Stimulated activated CD8-positive, alpha-beta memory T cell treated with anti-CD3 and anti-CD28 coated beads, Interleukin-7, amount 100 ng/mL, for 48 hours (primary cell): ENCODE data around the gene GRIP2.

Experiments
- DNase-seq, 2 donors: peaks; one replicate each; pipeline ENCODE4 v3.0.0-alpha.2; 2020; ENCODE audit warnings: low read depth in 1 of 2; ENCODE audit errors: extremely low read depth in 1 of 2

GRIP2 gene

DNA sequence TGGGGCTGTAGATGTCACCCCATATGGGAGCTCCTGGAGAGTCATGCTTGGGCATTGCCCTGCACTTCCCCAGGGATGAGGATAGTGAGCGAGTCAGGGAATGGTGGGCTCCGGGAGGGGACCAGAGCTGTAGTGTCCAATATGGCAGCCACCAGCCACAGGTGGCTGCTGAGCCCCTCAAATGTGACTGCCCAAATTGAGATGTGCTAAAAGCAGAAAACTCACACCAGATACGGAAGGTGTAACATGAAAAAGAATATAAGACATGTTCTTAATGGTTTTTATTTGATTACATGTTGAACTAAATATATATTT is 31.7 kb downstream of the GRIP2 start:
- no peak for DNase-seq

DNA sequence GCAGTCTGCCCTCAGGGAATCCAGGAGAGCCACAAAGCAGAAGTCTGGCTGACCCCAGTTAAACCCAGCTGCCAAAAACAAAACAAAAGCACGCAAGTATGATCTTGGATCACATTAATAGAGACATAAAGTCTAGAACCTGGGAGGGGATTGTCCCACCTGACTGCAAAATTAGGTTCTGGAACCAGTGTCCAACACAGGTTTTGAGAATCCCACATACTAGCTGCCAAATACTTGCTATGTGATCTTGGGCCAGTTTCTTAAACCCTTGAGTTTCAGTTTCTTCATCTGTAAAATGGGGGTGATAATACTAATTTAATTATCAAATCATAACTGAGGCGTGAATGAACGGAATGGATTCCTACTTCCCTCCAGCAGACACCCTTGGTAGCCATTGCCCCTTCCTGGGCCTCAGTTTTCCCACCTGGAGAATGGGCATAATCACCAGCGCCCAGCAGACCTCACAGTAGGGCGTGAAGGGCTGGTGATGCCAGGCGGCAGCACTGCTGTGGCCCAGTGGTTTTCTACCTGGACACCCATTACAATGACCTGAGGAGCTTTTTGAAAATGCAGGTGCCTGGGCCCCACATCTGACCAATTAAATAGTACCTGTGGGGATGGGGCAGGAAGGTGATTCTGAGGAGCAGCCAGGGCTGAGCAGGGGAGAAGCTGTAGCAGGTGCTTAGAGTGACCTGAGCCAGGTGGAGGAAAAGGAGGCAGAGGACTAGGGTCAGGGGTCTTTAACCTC is 32.2 kb downstream of the GRIP2 start:
- DNase-seq, result no peak

DNA sequence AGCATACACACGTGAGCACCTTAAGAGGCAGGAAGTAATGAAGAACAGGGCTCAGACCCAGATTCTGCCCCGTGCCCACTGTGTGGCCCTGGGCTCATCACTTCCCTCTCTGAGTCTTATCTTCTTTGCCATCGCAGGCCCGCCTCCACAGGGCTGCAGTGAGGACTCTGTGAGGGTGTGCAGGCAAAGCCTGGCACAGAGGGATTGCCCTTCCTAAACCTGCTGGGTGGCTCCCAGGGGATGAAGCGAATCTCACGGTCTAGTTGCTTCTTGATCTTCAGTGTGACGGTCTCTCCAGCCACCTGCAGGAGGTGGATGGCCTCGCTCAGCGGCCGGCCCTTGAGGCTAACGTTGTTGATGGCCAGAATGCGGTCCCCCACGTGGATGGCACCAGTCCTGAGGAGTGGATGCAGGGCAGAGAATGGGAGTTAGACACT is 32.8 kb downstream of the GRIP2 start:
- DNase-seq, result no peak

DNA sequence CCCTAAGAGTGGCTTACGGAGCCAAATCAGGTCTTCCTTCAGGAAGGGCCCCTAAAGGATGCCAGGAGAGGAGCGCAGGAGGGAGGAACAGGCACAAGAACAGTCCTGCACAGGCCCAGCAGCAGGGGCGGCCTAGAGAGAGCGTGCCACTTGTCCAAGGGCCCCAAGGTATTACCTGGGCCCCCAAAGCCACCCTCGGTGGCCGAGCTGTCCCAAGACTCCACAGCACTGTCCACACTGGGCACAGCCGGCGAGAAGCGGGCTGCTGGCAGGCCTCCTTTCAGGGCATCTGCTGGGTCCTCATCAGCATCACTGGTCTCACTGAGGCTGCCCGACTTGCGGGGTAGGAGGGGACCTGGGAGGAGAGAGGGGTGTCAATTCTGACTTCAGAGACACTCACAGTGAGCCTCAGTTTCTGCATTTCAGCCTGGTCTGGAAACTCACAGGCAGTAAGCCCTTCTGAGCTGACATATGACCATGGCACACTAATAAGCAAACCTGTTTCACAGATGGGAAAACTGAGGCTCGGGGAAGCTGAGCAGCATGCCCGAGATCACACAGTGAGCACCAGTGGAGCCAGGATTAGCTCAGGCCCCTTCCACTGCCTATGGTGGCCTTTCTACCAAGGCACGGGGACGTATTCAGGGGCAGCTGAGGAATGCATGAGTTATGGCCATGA is 33.4 kb downstream of the GRIP2 start:
- no peak for DNase-seq

GRCh38 chr3:14505803-14506500 is 34.2 kb downstream of the GRIP2 start:
- DNase-seq, result no peak

DNA sequence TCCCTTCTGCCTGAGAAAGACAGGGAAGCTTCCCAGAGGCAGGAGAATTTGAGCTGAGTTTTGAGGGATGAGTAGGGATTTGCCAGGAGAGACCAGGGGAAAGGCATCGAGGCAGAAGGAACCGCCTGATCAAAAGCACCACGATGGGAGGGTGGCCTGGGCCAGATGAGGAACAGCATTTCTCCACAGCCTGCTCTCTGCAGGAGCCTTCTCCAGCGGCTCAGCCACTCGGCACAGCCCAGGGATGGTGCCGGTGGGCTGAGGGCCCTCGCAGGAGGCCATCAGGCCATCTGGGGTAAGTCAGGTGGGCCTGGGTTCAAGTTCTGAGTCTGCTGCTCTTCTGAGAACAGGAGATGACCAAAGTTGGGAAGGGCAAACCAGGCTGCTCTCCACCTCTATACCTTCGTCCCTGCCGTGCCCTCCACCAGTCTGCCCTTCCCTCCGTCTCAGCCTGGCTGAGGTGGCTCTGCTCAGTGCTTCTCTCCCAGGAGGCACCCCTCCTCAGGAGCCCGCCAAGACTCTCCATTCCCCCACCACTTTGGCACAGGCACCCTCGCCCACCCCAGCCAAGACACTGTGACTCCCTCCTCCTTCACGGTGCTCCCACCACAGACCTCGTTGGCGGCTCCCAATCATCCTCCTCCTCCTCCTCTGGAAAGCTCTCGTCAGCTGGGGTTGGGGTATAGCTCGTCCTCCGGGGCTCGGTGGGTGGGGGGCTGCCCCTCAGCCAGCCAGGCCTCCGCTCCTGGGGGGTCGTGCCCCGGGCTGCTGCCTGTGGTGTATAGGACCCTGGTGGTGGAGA is 34.9 kb downstream of the GRIP2 start:
- DNase-seq, result no peak

GRCh38 chr3:14503706-14504065 is 36.5 kb downstream of the GRIP2 start:
- DNase-seq, result no peak

- no peak for DNase-seq
Observed at GRCh38 chr3:14503033-14503705, 37.0 kb downstream of the GRIP2 start.

DNA sequence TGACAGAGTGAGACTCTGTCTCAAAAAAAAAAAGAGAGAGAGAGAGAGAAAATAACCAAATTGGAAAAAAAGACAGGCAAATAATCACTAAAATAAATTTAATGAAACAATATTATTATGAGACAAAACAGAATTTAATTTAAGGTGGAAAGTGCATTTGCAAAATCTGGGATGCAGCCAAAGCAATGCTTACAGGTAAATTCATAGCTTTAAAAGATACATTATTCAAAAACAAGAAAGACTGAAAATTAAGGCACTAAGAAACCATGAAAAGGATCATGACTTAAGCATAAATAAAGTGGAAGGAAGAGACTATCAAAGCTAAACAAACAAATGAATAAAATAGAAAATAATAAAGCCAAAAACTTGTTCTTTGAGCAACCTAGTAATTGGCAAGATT is 37.7 kb downstream of the GRIP2 start:
- DNase-seq, result no peak

DNA sequence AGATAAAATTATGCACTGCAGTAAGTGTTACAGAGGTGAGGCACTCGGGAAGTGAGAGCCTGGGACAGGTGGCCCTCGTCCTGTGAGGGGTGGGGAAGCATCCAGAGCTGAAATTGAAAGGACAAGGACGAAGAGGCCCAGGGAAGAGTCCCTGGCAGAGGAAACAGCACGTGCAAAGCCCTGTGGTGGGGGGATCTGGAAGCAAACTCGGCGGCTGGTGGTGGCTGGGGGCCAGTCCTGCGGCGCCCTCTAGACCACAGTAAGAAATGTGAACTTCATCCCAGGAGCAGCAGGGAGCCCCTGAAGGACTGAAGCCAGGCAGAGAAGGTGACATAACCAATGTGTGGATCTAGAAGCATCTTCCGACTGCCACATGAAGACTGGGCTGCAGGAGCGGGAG is 42.8 kb downstream of the GRIP2 start:
- DNase-seq, result no peak

- no peak for DNase-seq
Observed at GRCh38 chr3:14496351-14496750, 43.8 kb downstream of the GRIP2 start.

DNA sequence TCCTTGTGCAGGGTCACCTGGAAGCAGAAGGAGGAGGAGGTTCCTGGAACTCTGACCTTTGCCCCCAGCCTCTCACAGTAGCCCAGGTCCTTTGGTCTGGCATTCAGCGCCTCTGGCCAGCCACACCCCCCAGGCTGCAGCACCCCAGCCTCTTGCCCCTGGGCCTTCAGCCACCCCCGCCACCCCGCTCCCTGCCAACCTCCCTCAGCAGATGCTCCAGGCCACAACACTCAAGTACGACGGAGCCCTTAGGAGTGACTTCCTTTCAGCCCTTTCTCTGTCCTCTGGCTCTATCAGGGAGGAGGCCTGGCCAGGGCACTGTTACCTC is 45.2 kb downstream of the GRIP2 start:
- DNase-seq, result no peak

GRCh38 chr3:14494279-14494972 is 45.7 kb downstream of the GRIP2 start:
- DNase-seq, result no peak

- DNase-seq, result no peak
Observed at GRCh38 chr3:14492948-14493881, 46.9 kb downstream of the GRIP2 start.

- no peak for DNase-seq
Observed at GRCh38 chr3:14491396-14492190, 48.5 kb downstream of the GRIP2 start.

- no peak for DNase-seq
Observed at GRCh38 chr3:14490831-14491230, 49.3 kb downstream of the GRIP2 start.

- DNase-seq, result no peak
Observed at GRCh38 chr3:14490255-14490654, 49.9 kb downstream of the GRIP2 start.

DNA sequence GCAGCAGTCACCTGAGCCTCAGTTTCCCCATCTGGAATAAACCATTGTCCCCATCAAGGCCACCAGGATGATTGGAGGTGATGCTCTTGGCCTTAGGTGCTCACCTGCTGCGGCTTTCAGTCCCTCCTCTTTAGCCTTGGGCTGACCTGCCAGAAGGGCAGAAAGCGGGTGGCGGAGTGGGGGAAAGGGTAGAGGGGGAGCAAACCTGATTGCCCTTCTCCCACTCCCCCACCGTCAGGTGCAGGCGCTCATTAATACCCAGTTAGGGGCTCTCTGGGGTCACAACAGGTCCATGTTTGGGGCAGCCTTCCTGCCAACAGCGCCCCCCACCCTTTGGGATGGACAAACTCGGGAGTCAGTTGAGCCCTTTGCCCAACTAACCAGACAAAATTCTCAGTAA is 50.5 kb downstream of the GRIP2 start:
- no peak for DNase-seq
